Measurements from ENCODE around the gene OGDH. TPM values are rescaled to one million over a fixed set of nuclear protein-coding genes. Genes with fewer than 3 reads are reported as not detected.

OGDH gene
- total RNA-seq, 2 donors from 2014 or later = 53.2 to 106 TPM

DNA sequence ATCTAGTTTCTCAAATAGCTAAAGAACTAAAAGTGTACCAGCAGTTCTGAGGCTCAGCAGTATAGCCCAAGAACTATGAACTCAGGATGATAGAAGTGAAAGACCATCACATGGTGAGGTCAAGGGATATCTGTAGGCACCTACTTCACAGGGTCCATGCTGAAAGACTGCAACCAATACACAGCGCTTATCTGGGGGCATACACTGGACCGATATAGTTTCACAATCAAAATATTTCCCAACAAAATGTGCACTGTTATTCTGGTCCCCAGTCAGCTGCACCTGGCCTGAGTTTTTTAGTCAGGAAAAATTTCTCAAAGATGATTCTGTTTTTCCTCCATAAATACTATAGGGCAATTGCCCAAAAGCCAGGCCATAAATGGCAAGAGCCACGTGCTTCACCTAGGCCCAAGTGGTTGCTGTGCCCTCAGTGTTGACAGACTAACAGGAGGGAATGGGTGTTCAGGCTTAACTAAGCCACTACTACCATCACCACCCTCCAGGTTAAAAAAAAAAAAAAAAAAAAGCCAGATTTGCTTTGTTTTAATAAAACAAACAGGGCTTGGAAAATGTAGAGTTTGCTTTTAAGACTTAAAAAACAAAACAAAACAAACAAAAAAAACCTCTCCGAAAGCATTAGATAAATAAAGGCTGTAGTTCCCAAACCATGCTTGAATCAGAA lies 58.5 kb downstream of the OGDH start:
- H3K36me3 Mint-ChIP-seq = peaks cover 27 to 34% of the 10 kb centered on the region in 2 donors

DNA sequence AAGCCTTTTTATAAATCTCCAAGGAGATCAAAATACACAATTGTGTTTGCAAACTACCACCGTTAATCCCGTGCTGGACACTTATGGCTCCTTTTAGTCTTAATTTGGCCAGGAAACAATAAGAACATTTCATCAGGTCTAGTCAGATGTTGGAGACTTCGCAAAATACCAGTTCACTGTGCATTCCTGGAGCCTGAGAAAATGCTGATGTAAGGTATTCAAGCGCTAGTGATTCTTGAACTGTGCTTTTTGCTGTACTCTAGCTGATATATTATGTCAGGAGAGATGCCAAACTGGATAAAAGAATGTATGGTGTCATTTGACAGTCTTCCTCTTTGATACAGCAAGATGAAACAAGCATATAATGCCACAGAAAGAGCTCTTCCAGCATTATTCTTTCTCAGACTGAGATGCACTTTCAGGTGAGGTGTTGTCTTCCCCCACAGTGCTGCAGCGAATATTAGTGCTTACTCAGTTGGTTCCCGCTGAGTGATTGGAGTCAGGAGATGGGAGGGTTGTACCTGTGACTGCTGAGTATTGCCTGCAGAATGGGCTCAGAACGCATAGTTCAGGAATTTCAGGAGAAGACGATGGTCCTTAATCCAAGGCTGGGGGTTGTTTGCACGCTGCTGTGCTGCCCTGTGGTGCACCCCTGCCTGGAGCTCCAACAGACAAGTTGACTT lies 59.2 kb downstream of the OGDH start:
- Mint-ChIP-seq H3K9me3 (peaks cover 5 to 6% of the 10 kb centered on the region in 2 donors), H3K27ac (no peak overlapping the region), H3K36me3 (peaks cover 19 to 27% of the 10 kb centered on the region in 2 donors)
- ATAC-seq = no peak
- DNase-seq (ENCODE audit: low spot score in 2 of 2) = no peak

More for the DNA sequence above, 58.5 kb downstream of the OGDH start:
- Mint-ChIP-seq H3K27ac (no peak overlapping the region), H3K9me3 (peaks cover 10% of the 10 kb centered on the region in 2 donors)
- ATAC-seq (no peak), DNase-seq (ENCODE audit: low spot score in 2 of 2) (no peak)

- peak overlapping the region; percentile 22 to 52 for H3K27ac Mint-ChIP-seq
- no peak for DNase-seq (ENCODE audit: low spot score in 2 of 2)
- no peak for ATAC-seq
- no peaks in the 10 kb centered on the region for H3K9me3 Mint-ChIP-seq
- peaks cover 12 to 19% of the 10 kb centered on the region in 2 donors for H3K36me3 Mint-ChIP-seq
Measured at GRCh38 chr7:44666566-44666965, 60.1 kb downstream of the OGDH start.

- peak overlapping the region; percentile 22 to 52 for H3K27ac Mint-ChIP-seq
- peaks cover 11 to 12% of the 10 kb centered on the region in 2 donors for H3K36me3 Mint-ChIP-seq
Measured at GRCh38 chr7:44667190-44667589, 60.8 kb downstream of the OGDH start.

DNA sequence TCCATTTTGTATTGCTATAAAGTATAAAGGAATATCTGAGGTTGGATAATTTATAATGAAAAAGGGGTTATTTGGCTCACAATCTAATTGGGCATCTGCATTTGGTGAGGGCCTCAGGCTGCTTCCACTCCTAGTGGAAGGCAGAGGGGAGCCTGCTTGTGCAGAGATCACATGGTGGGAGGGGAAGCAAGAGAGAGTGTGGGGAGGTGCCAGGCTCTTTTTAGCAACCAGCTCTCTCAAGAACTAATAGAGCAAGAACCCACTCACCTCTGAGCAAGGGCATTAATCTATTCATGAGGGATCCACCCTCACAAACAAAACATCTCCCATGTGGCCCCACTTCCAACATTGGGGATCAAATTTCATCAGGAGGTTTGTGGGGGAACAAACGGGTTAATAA lies 64.6 kb downstream of the OGDH start:
- no peaks in the 10 kb centered on the region for H3K36me3 Mint-ChIP-seq
- no peak for ATAC-seq

More at GRCh38 chr7:44667190-44667589, 60.8 kb downstream of the OGDH start:
- ATAC-seq (no peak), DNase-seq (ENCODE audit: low spot score in 2 of 2) (no peak)
- H3K9me3 Mint-ChIP-seq = no peaks in the 10 kb centered on the region

DNA sequence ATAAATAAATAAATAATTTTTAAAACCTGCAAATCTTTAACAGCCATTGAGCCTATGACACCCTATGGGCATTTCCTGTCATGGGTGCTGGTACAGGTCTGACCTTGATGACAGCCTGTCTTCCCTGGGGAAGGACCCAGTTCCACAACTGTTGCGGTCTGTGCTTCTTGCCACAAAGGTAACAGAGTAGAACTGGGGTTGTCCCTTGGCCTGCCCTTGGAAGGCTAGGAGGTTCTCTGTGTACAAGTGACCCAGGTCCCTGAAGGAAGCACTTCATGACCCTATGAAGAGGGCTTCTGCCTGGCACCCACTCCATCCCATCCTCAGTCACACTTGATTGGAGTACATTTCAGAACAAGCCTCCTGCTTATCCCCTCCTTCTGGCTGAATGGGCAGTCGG lies 66.9 kb downstream of the OGDH start:
- peak overlapping the region; percentile 41 to 61 for H3K27ac Mint-ChIP-seq
- H3K36me3 Mint-ChIP-seq = no peaks in the 10 kb centered on the region
- ATAC-seq = peak in 1 of 2 donors; percentile 29
- no peaks in the 10 kb centered on the region for H3K9me3 Mint-ChIP-seq
- DNase-seq (ENCODE audit: low spot score in 2 of 2) = no peak

More for the DNA sequence above, 64.6 kb downstream of the OGDH start:
- DNase-seq (ENCODE audit: low spot score in 2 of 2) = no peak
- peak overlapping the region in 1 of 2 donors; percentile 81 for H3K27ac Mint-ChIP-seq
- no peaks in the 10 kb centered on the region for H3K9me3 Mint-ChIP-seq

- Mint-ChIP-seq H3K27ac (peak overlapping the region; percentile 41 to 61), H3K9me3 (no peaks in the 10 kb centered on the region), H3K36me3 (no peaks in the 10 kb centered on the region)
- DNase-seq (ENCODE audit: low spot score in 2 of 2) (no peak), ATAC-seq (no peak)
Measured at GRCh38 chr7:44673771-44674170, 67.3 kb downstream of the OGDH start.

DNA sequence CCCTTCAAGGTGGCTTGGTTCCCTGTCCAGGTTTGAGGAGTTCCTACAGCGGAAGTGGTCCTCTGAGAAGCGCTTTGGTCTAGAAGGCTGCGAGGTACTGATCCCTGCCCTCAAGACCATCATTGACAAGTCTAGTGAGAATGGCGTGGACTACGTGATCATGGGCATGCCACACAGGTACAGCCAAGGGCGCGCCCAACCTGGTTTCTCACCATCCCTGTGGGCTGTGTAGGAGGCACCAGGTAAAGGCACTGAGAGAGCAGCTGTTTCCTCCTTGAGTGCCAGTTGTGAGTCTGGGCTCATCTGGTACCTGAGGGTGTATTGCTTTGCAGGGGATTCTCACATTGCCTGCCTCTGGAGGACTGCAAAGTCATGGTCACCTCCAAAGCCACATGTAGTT lies 68.0 kb downstream of the OGDH start:
- no peak for DNase-seq (ENCODE audit: low spot score in 2 of 2)

DNA sequence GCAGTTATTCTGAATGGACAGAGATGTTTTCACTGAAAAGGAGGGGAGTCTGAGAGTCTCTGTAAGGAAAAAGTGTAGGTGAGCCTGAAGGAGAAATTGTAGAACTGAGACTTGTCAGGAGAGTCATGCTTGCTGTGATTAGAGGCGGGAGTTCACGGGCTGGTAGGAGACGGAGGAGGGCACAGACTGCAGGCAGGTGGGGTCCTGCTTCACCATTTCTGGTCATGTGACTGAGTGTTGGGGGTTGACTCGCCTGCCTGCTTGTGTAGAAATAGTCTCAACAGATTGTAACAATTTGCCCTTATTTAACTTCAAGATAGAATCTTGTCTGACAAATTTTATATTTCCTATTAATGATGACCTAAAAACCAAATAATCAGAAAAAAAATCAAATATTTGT lies 70.3 kb downstream of the OGDH start:
- no peaks in the 10 kb centered on the region for H3K9me3 Mint-ChIP-seq
- no peaks in the 10 kb centered on the region for H3K36me3 Mint-ChIP-seq
- DNase-seq (ENCODE audit: low spot score in 2 of 2) (no peak), ATAC-seq (no peak)
- peak overlapping the region in 1 of 2 donors; percentile 74 for H3K27ac Mint-ChIP-seq

More for the DNA sequence above, 68.0 kb downstream of the OGDH start:
- no peaks in the 10 kb centered on the region for H3K36me3 Mint-ChIP-seq
- ATAC-seq = no peak
- peak overlapping the region in 1 of 2 donors; percentile 36 for H3K27ac Mint-ChIP-seq
- no peaks in the 10 kb centered on the region for H3K9me3 Mint-ChIP-seq

DNA sequence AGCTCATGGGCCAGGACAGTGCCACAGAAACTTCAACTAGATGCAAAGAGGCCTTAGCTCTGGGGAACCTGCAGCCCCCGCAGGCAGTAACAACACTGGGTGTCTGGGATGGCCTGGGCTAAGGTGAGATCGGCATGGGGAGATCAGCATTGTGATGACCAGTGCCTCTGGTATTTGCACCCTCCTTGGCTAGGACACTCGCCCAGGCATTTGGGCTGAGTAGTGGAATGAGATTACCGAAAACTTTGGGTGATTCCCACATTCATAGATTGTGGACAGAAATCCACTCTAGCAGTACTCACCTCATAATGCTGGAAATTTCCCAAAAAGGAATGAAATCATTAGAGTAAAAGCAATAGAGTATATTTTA lies 71.7 kb downstream of the OGDH start:
- H3K36me3 Mint-ChIP-seq = no peaks in the 10 kb centered on the region
- H3K27ac Mint-ChIP-seq = peak overlapping the region; percentile 18 to 31
- no peaks in the 10 kb centered on the region for H3K9me3 Mint-ChIP-seq
- DNase-seq (ENCODE audit: low spot score in 2 of 2) (no peak), ATAC-seq (no peak)

DNA sequence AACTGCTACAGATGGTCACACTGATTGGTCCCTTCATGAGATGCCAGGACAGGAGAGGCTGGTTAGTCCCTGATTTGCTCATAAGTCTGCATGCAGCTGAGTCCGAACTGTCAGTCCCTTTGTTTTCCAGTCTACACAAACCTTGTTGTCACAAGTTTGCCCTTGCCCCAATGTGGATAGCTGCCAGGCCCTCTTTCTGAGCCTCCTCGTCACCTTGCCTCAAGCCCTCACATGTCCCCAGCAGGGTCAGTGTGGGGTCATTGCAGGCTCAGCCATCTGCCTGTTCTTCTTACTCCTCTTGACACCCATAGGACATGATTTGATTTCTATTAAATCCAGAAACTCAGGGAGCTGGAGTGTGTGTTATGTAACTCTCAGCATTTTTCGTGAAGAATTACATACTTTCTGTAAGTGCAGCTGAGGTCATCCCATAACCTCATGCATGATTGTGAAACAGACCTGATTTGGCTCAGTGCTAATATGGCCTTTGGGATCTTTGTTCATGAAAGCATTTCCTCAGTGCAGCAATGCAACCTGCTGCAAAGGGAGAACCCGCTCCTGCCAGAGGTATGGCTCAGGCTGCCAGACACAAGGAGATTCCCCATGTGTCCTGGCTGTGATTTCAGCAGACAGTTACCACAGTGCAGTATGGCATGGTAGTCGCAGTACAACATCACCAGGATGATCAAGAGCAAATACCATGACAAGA lies 72.2 kb downstream of the OGDH start:
- Mint-ChIP-seq H3K27ac (peak overlapping the region; percentile 31 to 86), H3K36me3 (no peaks in the 10 kb centered on the region), H3K9me3 (no peaks in the 10 kb centered on the region)
- DNase-seq (ENCODE audit: low spot score in 2 of 2) = no peak
- ATAC-seq = no peak

DNA sequence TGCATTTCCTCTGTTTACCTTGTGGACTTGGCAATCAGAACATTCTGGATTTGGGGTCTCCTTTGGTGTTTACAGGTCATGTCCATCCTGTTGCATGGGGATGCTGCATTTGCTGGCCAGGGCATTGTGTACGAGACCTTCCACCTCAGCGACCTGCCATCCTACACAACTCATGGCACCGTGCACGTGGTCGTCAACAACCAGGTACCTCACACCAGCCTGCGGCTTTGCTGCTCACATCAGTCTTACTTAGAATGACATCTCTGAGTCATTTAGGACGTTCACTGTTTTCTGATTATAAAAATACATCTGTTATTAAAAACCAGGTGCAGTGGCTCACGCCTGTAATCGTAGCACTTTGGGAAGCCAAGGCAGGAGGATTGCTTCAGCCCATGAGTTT lies 75.2 kb downstream of the OGDH start:
- Mint-ChIP-seq H3K36me3 (no peaks in the 10 kb centered on the region), H3K27ac (no peak overlapping the region), H3K9me3 (no peaks in the 10 kb centered on the region)
- DNase-seq (ENCODE audit: low spot score in 2 of 2) (no peak), ATAC-seq (no peak)

- Mint-ChIP-seq H3K27ac (peak overlapping the region in 1 of 2 donors; percentile 29), H3K36me3 (peaks cover 0 to 7% of the 10 kb centered on the region in 2 donors)
- ATAC-seq = no peak
Measured at GRCh38 chr7:44685723-44686122, 79.3 kb downstream of the OGDH start.

DNA sequence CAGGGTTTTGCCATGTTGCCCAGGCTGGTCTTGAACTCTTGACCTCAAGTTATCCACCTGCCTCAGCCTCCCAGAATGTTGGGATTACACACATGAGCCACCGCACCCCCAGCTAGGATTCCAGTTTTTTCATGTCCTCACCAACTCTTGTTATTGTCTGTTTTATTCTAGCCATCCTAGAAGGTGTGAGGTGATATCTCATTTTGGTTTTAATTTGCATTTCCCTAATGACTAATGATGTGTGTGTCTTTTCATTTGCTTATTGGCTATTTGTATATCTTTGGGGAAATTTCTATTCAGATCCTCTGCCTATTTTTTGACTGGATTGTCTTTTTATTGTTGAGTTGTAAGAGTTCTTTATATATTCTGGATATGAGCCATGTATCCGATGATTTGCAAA lies 83.0 kb downstream of the OGDH start:
- H3K36me3 Mint-ChIP-seq = peaks cover 0 to 7% of the 10 kb centered on the region in 2 donors
- no peaks in the 10 kb centered on the region for H3K9me3 Mint-ChIP-seq
- DNase-seq (ENCODE audit: low spot score in 2 of 2) (no peak), ATAC-seq (no peak)
- H3K27ac Mint-ChIP-seq = no peak overlapping the region

More at GRCh38 chr7:44685723-44686122, 79.3 kb downstream of the OGDH start:
- H3K9me3 Mint-ChIP-seq = no peaks in the 10 kb centered on the region
- no peak for DNase-seq (ENCODE audit: low spot score in 2 of 2)

- ATAC-seq (peak in 1 of 2 donors; percentile 22), DNase-seq (ENCODE audit: low spot score in 2 of 2) (no peak)
- peak overlapping the region in 1 of 2 donors; percentile 36 for H3K27ac Mint-ChIP-seq
- no peaks in the 10 kb centered on the region for H3K9me3 Mint-ChIP-seq
- H3K36me3 Mint-ChIP-seq = peaks cover 18 to 26% of the 10 kb centered on the region in 2 donors
Measured at GRCh38 chr7:44693641-44694313, 87.3 kb downstream of the OGDH start.

DNA sequence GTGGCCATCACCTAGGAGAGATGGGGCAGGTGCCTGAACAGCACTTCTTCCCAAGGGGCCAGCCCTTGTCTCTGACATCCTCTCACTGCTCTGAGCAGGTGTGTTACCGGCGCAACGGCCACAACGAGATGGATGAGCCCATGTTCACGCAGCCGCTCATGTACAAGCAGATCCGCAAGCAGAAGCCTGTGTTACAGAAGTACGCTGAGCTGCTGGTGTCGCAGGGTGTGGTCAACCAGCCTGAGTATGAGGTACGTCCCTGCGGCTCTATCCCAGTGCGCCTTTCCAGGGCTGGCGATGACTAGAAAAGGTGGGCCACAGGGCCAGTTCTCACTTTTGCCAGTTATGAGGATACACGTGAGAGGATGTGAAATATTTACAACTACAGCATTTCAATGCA lies 87.9 kb downstream of the OGDH start:
- H3K9me3 Mint-ChIP-seq = no peaks in the 10 kb centered on the region
- H3K36me3 Mint-ChIP-seq = peaks cover 18 to 30% of the 10 kb centered on the region in 2 donors
- peak overlapping the region; percentile 36 to 43 for H3K27ac Mint-ChIP-seq
- DNase-seq (ENCODE audit: low spot score in 2 of 2) (no peak), ATAC-seq (no peak)

DNA sequence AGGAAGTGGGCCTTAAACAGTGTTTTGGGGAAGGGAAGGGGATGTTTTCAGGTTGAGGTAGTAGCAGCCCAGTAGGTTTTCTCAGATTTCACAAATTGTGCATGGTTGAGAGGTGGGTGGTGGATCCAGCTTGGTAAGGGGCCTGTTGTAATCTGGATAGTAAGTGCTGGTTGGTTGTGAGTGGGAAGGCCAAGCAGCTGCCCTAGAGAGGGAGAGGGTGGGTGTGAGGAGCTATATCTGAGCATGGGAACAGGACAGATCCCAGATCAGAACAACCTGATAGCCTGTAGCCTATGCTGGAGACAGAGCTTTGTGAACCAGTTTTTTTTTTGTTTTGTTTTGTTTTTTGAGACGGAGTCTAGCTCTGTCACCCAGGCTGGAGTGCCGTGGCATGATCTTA lies 88.3 kb downstream of the OGDH start:
- ATAC-seq = no peak
- DNase-seq (ENCODE audit: low spot score in 2 of 2) = no peak
- Mint-ChIP-seq H3K27ac (peak overlapping the region in 1 of 2 donors; percentile 43), H3K36me3 (peaks cover 18 to 30% of the 10 kb centered on the region in 2 donors), H3K9me3 (no peaks in the 10 kb centered on the region)

Measured in activated naive CD4-positive, alpha-beta T cell treated with anti-CD3 and anti-CD28 coated beads, Interleukin-2, amount 50 U/mL, for 72 hours (primary cell).